GM12892 (cell line): Measurements from ENCODE around the gene SNX2.

Experiments used
- POLR2A ChIP-seq: IDR thresholded peaks from 2 replicates; pipeline ENCODE4 v1.6.1; 2011; ENCODE audit warnings: low read depth, low read length, control low read depth
- POLR2AphosphoS5 ChIP-seq: IDR thresholded peaks from 2 replicates; pipeline ENCODE4 v1.6.1; 2011; ENCODE audit warnings: low read depth, low read length, control low read depth
- TAF1 ChIP-seq: IDR thresholded peaks from 2 replicates; pipeline ENCODE4 v1.6.1; 2011; ENCODE audit warnings: low read depth, mild to moderate bottlenecking, control low read depth, low read length, borderline replicate concordance

DNA sequence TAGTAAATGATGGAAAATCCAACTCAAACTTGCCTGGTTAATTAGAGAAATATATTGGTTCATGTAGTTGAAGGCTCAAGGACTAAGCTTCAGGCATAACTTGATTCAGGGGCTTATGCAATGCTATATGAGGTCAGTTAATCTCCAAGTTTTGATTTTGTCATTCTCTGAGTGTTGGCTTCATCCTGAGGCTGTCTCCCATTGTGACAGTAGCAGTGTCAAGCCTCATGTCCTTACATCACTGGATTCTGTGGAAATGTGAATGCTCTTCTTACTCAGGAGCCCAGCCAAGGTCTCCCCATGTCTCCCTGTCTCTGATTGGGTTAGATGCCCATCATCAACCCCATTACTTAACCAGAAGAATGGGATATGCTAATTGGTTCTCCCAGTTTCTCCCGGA, 44.4 kb upstream of the SNX2 start:
- TF ChIP-seq POLR2A (no peak), POLR2AphosphoS5 (no peak), TAF1 (no peak)
